K562 (cell line): ENCODE data around the gene CEP126. TPM values are rescaled to one million over a fixed set of nuclear protein-coding genes. Genes with fewer than 3 reads are reported as not detected.

ENCODE experiments used
- ATAC-seq: fragments of 200-7000 bp; cut with Tn5 transposase; 3 replicates; pipeline ENCODE4 v1.9.1; 2020; ENCODE audit warnings: moderate library complexity
- BruUV-seq: library from RNA; stranded (reverse); fragments of 400-500 nt; replicated peaks from 2 replicates; lab custom pipeline; 2021; lab: Mats Ljungman, UMichigan
- CTCF ChIA-PET: fragments of 300-600 bp; formaldehyde crosslinking; extraction: SDS; loops from one replicate; lab custom pipeline; 2021; ENCODE audit warnings: low intra/inter-chr PET ratio; lab: Yijun Ruan, JAX
- POLR2A ChIA-PET: fragments of 300-600, 350-650 bp; sonication (Branson Sonifier 250); formaldehyde crosslinking; extraction: SDS; loops from one replicate; lab custom pipeline; 2021; ENCODE audit warnings: antibody characterized with exemption, inconsistent platforms; lab: Yijun Ruan, JAX
- DNase-seq, 4 experiments: peaks; one replicate each; pipeline versions ENCODE4 v3.0.0 to v3.0.0-alpha.2; 2011 to 2018; ENCODE audit warnings: low spot score in 3 of 4, mixed read lengths in 3 of 4; ENCODE audit errors: extremely low read depth in 1 of 4
- FAIRE-seq: peaks from 2 replicates; lab custom pipeline; 2011; peaks lifted over from hg19 to GRCh38; lab: Jason Lieb, UNC
- H2AFZ ChIP-seq: 2 replicates; pipeline ENCODE4 v1.6.0; 2011; ENCODE audit warnings: low read depth, low read length, control low read depth, inconsistent platforms
- H3K27ac ChIP-seq: fragments of 200-600 bp; 3 replicates; pipeline ENCODE4 v1.8.0; 2011; ENCODE audit warnings: low read depth, mild to moderate bottlenecking, control low read depth, inconsistent platforms, low read length, moderate library complexity, mixed read lengths; ENCODE audit errors: extremely low read depth
- H3K27me3 ChIP-seq, 2 experiments: fragments of 300-600 bp in 1 of 2; 2 replicates in 1 of 2; 3 replicates in 1 of 2; pipeline versions ENCODE4 v1.6.0 to v1.8.0; 2011; ENCODE audit warnings: inconsistent platforms in 2 of 2, low read length in 2 of 2, mild to moderate bottlenecking in 1 of 2, mixed read lengths in 1 of 2, moderate library complexity in 1 of 2; ENCODE audit not compliant: control insufficient read depth in 2 of 2, insufficient read depth in 2 of 2
- H3K36me3 ChIP-seq: fragments of 300-600 bp; 3 replicates; pipeline ENCODE4 v1.8.0; 2011; ENCODE audit warnings: mild to moderate bottlenecking, low read length, inconsistent platforms; ENCODE audit not compliant: control insufficient read depth, insufficient read depth
- H3K4me1 ChIP-seq, 2 experiments: fragments of 200-600 bp in 1 of 2; replicated peaks in 1 of 2; 2 replicates in 1 of 2; 3 replicates in 1 of 2; pipeline versions ENCODE4 v1.5.1 to v1.8.0; 2011; ENCODE audit warnings: inconsistent platforms in 2 of 2, low read length in 2 of 2, mild to moderate bottlenecking in 1 of 2, mixed read lengths in 1 of 2, moderate library complexity in 1 of 2; ENCODE audit not compliant: control insufficient read depth in 2 of 2, insufficient read depth in 2 of 2
- H3K4me2 ChIP-seq: 2 replicates; pipeline ENCODE4 v1.6.1; 2011; ENCODE audit warnings: low read length, control low read depth, inconsistent platforms, mixed read lengths; ENCODE audit not compliant: insufficient read depth
- H3K4me3 ChIP-seq: fragments of 200-600 bp; sonication (generic), shearing (Covaris generic); 2 replicates; pipeline ENCODE4 v1.5.1; 2016; ENCODE audit warnings: control low read depth, inconsistent platforms
- H3K79me2 ChIP-seq: fragments of 200-600 bp; 3 replicates; pipeline ENCODE4 v1.8.0; 2011; ENCODE audit warnings: low read length, inconsistent platforms; ENCODE audit not compliant: control insufficient read depth, insufficient read depth
- H3K9ac ChIP-seq, 2 experiments: 2 replicates each; pipeline versions ENCODE4 v1.6.0 to v1.6.1; 2011; ENCODE audit warnings: low read depth in 2 of 2, low read length in 2 of 2, control low read depth in 1 of 2, inconsistent platforms in 1 of 2, mild to moderate bottlenecking in 1 of 2, mixed read lengths in 1 of 2; ENCODE audit not compliant: insufficient read depth in 1 of 2
- H3K9me1 ChIP-seq: one replicate; pipeline ENCODE4 v1.6.0; 2011; ENCODE audit warnings: inconsistent platforms, mild to moderate bottlenecking, low read length, moderate library complexity; ENCODE audit not compliant: control insufficient read depth, insufficient read depth
- H3K9me3 ChIP-seq: replicated peaks from 2 replicates; pipeline ENCODE4 v1.5.1; 2011; ENCODE audit warnings: low read depth, low read length, inconsistent platforms; ENCODE audit not compliant: control insufficient read depth, insufficient read depth
- H4K20me1 ChIP-seq: replicated peaks from 2 replicates; pipeline ENCODE4 v1.6.1; 2011; ENCODE audit warnings: low read length, inconsistent platforms, mixed read lengths; ENCODE audit not compliant: control insufficient read depth, insufficient read depth
- C11orf30 ChIP-seq: fragments of 450-650 bp; IDR thresholded peaks from 2 replicates; pipeline ENCODE4 v1.6.1; 2016; ENCODE audit warnings: low read depth, mild to moderate bottlenecking
- EP400 ChIP-seq: fragments of 450-650 bp; IDR thresholded peaks from 2 replicates; pipeline ENCODE4 v1.6.1; 2017; ENCODE audit warnings: antibody characterized with exemption, mild to moderate bottlenecking, moderate library complexity
- FUS ChIP-seq: fragments of 200-400 bp; formaldehyde crosslinking; optimal IDR thresholded peaks from 2 replicates; pipeline ENCODE3; 2017; ENCODE audit warnings: low read depth, low read length
- HIVEP1 ChIP-seq: fragments of 250-450 bp; sonication (Bioruptor Pico); IDR thresholded peaks from 2 replicates; pipeline ENCODE4 v1.4.0; 2020; ENCODE audit warnings: mild to moderate bottlenecking
- KLF6 ChIP-seq: fragments of 250-450 bp; sonication (Bioruptor Pico); IDR thresholded peaks from 2 replicates; pipeline ENCODE4 v1.4.0; 2020; ENCODE audit warnings: mild to moderate bottlenecking, moderate library complexity, borderline replicate concordance
- MAFG ChIP-seq: fragments of 450-650 bp; conservative IDR thresholded peaks from 2 replicates; pipeline ENCODE4 v1.6.1; 2016; ENCODE audit warnings: missing genetic modification characterization, missing compliant biosample characterization
- ZNF316 ChIP-seq: fragments of 450-650 bp; IDR thresholded peaks from 2 replicates; pipeline ENCODE4 v1.6.1; 2016
- WGBS: fragments of 100-300 bp; shearing (Covaris generic); methylation state at CpG from one replicate; pipeline ENCODE4 v1.1.6; 2016; ENCODE audit warnings: low coverage, mixed read lengths; ENCODE audit not compliant: insufficient coverage; ENCODE audit errors: missing lambda C conversion rate; 5-methylcytosine and 5-hydroxymethylcytosine counted together
- in situ Hi-C: fragments of 300-500 bp; cut with MboI; formaldehyde crosslinking; loops from 4 replicates; pipeline ENCODE4 v1.15.0; 2018; ENCODE audit warnings: inconsistent platforms, mixed read lengths
- intact Hi-C: fragments of 100-400 bp; cut with micrococcal nuclease; formaldehyde crosslinking; loops from 2 replicates; pipeline ENCODE4 v1.14.2; 2022
- polyA plus RNA-seq, 8 experiments: library from polyadenylated mRNA; depleted of rRNA in 4 of 8; stranded (reverse) in 5 of 8; unstranded in 3 of 8; fragments of >200 nt; fragmentation: Nextera tagmentation in 2 of 8; fragmentation: Illumina TruSeq in 1 of 8; extraction: Ambion mirVana in 2 of 8; extraction: Trizol in 1 of 8; gene quantifications; 2 replicates each; pipeline versions ENCODE4 v1.2.1 to v1.2.3, GENCODE V29; 2011 to 2014; ENCODE audit warnings: inconsistent platforms in 1 of 8, missing spikeins in 1 of 8
- total RNA-seq, 7 experiments: library from RNA; depleted of rRNA in 6 of 7; stranded (reverse); fragments of >200 nt in 6 of 7; fragmentation: Illumina TruSeq in 2 of 7; extraction: Trizol in 2 of 7; gene quantifications; 2 replicates each; pipeline versions ENCODE4 v1.2.1 to v1.2.3, GENCODE V29; 2011 to 2021; ENCODE audit warnings: low replicate concordance in 1 of 7

Gene CEP126
- total and polyA plus RNA-seq, 9 of the 15 experiments (the other 6 are each of a cell fraction or from before 2014, with no cell fraction given), result 0.01 to 0.11 (median 0.07) TPM; not detected in 3

- no peak for TF ChIP-seq EP400
- no peak for TF ChIP-seq HIVEP1
Observed at GRCh38 chr11:101974255-101974654, 59.4 kb downstream of the CEP126 start (continued).

- H3K9me3 ChIP-seq, result no peaks in the 10 kb centered on the region
- FAIRE-seq (no peak), ATAC-seq (no peak), DNase-seq (no peak)
- WGBS, result 5% methylated on average over 1 of the region's 1 CpG
- H4K20me1 ChIP-seq, result no peaks in the 10 kb centered on the region
- no peak overlapping the region for H3K27ac ChIP-seq
- no peak overlapping the region for H3K4me2 ChIP-seq
- no peak overlapping the region for H2AFZ ChIP-seq
- no peak for TF ChIP-seq FUS
- peak; percentile 53; the same call in 1 of the 2 replicates for TF ChIP-seq ZNF316
- TF ChIP-seq MAFG, result peak; percentile 52
- 0 out of 2 replicates have a peak, but pooled peaks have one; percentile 15 for TF ChIP-seq C11orf30
- TF ChIP-seq KLF6 (CRISPR knock-in tag), result no peak
- H3K27me3 ChIP-seq, result no peaks in the 10 kb centered on the region
- H3K36me3 ChIP-seq, result no peaks in the 10 kb centered on the region
- H3K79me2 ChIP-seq, result no peaks in the 10 kb centered on the region
- ChIA-PET CTCF (no interaction called here), POLR2A (no interaction called here)
- H3K4me3 ChIP-seq, result no peak overlapping the region
- no peaks in the 10 kb centered on the region for H3K4me1 ChIP-seq
- H3K9ac ChIP-seq, result no peak overlapping the region
- intact Hi-C loops (no loop called here), in situ Hi-C loops (no loop called here)
- no TSS peak for BruUV-seq
- H3K9me1 ChIP-seq, result no peaks in the 10 kb centered on the region
Observed at GRCh38 chr11:101974771-101975170, 60.0 kb downstream of the CEP126 start.
